GM23338 (cell line): ENCODE data around the gene DDX31. TPM values are rescaled to one million over a fixed set of nuclear protein-coding genes. Genes with fewer than 3 reads are reported as not detected.

ENCODE experiments used
- CREB1 ChIP-seq: fragments of 250-450 bp; sonication (Bioruptor Pico); IDR thresholded peaks from 2 replicates; pipeline ENCODE4 v1.5.0; 2020; ENCODE audit warnings: low read depth, mild to moderate bottlenecking, moderate library complexity
- EZH2 ChIP-seq: fragments of 200-600 bp; sonication (generic); IDR thresholded peaks from one replicate; pipeline ENCODE4 v1.8.0; 2017; ENCODE audit warnings: antibody characterized with exemption, mild to moderate bottlenecking, low read depth; ENCODE audit not compliant: unreplicated experiment
- EZH2phosphoT487 ChIP-seq: fragments of 200-600 bp; sonication (generic); IDR thresholded peaks from one replicate; pipeline ENCODE4 v1.8.1; 2018; ENCODE audit warnings: antibody characterized with exemption; ENCODE audit not compliant: unreplicated experiment
- JUNB ChIP-seq: IDR thresholded peaks from one replicate; pipeline ENCODE4 v1.6.1; 2016; ENCODE audit warnings: antibody characterized with exemption; ENCODE audit not compliant: unreplicated experiment
- NANOG ChIP-seq: IDR thresholded peaks from 2 replicates; pipeline ENCODE4 v1.6.1; 2016; ENCODE audit warnings: antibody characterized with exemption, borderline replicate concordance
- POLR2AphosphoS5 ChIP-seq: IDR thresholded peaks from 2 replicates; pipeline ENCODE4 v1.6.1; 2016; ENCODE audit warnings: antibody characterized with exemption, low read depth
- STAT1 ChIP-seq: IDR thresholded peaks from one replicate; pipeline ENCODE4 v1.6.1; 2016; ENCODE audit warnings: antibody characterized with exemption; ENCODE audit not compliant: unreplicated experiment
- polyA plus RNA-seq: library from polyadenylated mRNA; unstranded; fragments of >200 nt; fragmentation: Nextera tagmentation; extraction: Ambion mirVana; gene quantifications from 2 replicates; pipeline ENCODE4 v1.2.1, GENCODE V29; 2016
- total RNA-seq: library from RNA; depleted of rRNA; stranded (reverse); fragments of >200 nt; shearing (Covaris generic); gene quantifications from 2 replicates; pipeline ENCODE4 v1.2.3, GENCODE V29; 2014
- TF ChIP-seq, protein P1 (sequence below): fragments of 250-450 bp; sonication (Bioruptor Pico); IDR thresholded peaks from 2 replicates; pipeline ENCODE4 v1.5.0; 2020; ENCODE audit warnings: mild to moderate bottlenecking, moderate library complexity
- TF ChIP-seq, protein P2 (sequence below): IDR thresholded peaks from one replicate; pipeline ENCODE4 v1.6.1; 2018; ENCODE audit warnings: antibody characterized with exemption; ENCODE audit not compliant: unreplicated experiment
- TF ChIP-seq, protein P3 (sequence below): IDR thresholded peaks from 2 replicates; pipeline ENCODE4 v1.6.1; 2016; ENCODE audit warnings: antibody characterized with exemption
- TF ChIP-seq, protein P4 (sequence below), 2 experiments: fragments of 200-600 bp in 1 of 2; sonication (generic) in 1 of 2; conservative IDR thresholded peaks; 2 replicates each; pipeline versions ENCODE4 v1.5.1 to v1.6.1; 2016 to 2017; ENCODE audit warnings: antibody characterized with exemption in 2 of 2, low read depth in 2 of 2, mild to moderate bottlenecking in 2 of 2, moderate library complexity in 1 of 2

Gene DDX31
- total and polyA plus RNA-seq, 2 experiments from 2014 or later: 14.8 to 23.5 TPM

DNA sequence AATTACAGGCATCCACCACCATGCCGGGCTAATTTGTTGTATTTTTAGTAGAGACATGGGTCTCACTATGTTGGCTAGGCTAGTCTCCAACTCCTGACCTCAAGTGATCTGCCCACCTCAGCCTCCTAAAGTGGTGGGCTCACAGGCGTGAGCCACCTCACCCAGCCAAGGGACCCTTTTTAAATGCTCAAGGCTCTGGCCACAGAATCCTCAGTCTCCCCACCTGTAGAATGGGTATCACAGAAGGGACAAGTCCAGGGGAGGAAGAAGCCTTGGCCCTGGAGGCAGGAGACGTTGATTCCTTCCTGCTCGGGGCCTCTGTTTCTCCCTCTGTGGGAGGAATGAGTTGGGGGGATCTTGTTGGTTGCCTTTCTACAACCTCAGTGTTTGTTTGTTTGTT lies 46.2 kb upstream of the DDX31 start (continued):
- TF ChIP-seq, protein P1, sequence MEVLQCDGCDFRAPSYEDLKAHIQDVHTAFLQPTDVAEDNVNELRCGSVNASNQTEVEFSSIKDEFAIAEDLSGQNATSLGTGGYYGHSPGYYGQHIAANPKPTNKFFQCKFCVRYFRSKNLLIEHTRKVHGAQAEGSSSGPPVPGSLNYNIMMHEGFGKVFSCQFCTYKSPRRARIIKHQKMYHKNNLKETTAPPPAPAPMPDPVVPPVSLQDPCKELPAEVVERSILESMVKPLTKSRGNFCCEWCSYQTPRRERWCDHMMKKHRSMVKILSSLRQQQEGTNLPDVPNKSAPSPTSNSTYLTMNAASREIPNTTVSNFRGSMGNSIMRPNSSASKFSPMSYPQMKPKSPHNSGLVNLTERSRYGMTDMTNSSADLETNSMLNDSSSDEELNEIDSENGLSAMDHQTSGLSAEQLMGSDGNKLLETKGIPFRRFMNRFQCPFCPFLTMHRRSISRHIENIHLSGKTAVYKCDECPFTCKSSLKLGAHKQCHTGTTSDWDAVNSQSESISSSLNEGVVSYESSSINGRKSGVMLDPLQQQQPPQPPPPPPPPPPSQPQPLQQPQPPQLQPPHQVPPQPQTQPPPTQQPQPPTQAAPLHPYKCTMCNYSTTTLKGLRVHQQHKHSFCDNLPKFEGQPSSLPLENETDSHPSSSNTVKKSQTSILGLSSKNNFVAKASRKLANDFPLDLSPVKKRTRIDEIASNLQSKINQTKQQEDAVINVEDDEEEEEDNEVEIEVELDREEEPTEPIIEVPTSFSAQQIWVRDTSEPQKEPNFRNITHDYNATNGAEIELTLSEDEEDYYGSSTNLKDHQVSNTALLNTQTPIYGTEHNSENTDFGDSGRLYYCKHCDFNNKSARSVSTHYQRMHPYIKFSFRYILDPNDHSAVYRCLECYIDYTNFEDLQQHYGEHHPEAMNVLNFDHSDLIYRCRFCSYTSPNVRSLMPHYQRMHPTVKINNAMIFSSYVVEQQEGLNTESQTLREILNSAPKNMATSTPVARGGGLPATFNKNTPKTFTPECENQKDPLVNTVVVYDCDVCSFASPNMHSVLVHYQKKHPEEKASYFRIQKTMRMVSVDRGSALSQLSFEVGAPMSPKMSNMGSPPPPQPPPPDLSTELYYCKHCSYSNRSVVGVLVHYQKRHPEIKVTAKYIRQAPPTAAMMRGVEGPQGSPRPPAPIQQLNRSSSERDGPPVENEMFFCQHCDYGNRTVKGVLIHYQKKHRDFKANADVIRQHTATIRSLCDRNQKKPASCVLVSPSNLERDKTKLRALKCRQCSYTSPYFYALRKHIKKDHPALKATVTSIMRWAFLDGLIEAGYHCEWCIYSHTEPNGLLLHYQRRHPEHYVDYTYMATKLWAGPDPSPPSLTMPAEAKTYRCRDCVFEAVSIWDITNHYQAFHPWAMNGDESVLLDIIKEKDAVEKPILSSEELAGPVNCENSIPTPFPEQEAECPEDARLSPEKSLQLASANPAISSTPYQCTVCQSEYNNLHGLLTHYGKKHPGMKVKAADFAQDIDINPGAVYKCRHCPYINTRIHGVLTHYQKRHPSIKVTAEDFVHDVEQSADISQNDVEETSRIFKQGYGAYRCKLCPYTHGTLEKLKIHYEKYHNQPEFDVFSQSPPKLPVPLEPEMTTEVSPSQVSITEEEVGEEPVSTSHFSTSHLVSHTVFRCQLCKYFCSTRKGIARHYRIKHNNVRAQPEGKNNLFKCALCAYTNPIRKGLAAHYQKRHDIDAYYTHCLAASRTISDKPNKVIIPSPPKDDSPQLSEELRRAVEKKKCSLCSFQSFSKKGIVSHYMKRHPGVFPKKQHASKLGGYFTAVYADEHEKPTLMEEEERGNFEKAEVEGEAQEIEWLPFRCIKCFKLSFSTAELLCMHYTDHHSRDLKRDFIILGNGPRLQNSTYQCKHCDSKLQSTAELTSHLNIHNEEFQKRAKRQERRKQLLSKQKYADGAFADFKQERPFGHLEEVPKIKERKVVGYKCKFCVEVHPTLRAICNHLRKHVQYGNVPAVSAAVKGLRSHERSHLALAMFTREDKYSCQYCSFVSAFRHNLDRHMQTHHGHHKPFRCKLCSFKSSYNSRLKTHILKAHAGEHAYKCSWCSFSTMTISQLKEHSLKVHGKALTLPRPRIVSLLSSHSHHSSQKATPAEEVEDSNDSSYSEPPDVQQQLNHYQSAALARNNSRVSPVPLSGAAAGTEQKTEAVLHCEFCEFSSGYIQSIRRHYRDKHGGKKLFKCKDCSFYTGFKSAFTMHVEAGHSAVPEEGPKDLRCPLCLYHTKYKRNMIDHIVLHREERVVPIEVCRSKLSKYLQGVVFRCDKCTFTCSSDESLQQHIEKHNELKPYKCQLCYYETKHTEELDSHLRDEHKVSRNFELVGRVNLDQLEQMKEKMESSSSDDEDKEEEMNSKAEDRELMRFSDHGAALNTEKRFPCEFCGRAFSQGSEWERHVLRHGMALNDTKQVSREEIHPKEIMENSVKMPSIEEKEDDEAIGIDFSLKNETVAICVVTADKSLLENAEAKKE (CRISPR knock-in tag): no peak
- TF ChIP-seq, protein P2, sequence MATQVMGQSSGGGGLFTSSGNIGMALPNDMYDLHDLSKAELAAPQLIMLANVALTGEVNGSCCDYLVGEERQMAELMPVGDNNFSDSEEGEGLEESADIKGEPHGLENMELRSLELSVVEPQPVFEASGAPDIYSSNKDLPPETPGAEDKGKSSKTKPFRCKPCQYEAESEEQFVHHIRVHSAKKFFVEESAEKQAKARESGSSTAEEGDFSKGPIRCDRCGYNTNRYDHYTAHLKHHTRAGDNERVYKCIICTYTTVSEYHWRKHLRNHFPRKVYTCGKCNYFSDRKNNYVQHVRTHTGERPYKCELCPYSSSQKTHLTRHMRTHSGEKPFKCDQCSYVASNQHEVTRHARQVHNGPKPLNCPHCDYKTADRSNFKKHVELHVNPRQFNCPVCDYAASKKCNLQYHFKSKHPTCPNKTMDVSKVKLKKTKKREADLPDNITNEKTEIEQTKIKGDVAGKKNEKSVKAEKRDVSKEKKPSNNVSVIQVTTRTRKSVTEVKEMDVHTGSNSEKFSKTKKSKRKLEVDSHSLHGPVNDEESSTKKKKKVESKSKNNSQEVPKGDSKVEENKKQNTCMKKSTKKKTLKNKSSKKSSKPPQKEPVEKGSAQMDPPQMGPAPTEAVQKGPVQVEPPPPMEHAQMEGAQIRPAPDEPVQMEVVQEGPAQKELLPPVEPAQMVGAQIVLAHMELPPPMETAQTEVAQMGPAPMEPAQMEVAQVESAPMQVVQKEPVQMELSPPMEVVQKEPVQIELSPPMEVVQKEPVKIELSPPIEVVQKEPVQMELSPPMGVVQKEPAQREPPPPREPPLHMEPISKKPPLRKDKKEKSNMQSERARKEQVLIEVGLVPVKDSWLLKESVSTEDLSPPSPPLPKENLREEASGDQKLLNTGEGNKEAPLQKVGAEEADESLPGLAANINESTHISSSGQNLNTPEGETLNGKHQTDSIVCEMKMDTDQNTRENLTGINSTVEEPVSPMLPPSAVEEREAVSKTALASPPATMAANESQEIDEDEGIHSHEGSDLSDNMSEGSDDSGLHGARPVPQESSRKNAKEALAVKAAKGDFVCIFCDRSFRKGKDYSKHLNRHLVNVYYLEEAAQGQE: no peak
- TF ChIP-seq, protein P3, sequence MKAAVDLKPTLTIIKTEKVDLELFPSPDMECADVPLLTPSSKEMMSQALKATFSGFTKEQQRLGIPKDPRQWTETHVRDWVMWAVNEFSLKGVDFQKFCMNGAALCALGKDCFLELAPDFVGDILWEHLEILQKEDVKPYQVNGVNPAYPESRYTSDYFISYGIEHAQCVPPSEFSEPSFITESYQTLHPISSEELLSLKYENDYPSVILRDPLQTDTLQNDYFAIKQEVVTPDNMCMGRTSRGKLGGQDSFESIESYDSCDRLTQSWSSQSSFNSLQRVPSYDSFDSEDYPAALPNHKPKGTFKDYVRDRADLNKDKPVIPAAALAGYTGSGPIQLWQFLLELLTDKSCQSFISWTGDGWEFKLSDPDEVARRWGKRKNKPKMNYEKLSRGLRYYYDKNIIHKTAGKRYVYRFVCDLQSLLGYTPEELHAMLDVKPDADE: no peak
- no peak for TF ChIP-seq POLR2AphosphoS5
- TF ChIP-seq CREB1 (CRISPR knock-in tag): no peak
- no peak for TF ChIP-seq NANOG
- TF ChIP-seq, protein P4, sequence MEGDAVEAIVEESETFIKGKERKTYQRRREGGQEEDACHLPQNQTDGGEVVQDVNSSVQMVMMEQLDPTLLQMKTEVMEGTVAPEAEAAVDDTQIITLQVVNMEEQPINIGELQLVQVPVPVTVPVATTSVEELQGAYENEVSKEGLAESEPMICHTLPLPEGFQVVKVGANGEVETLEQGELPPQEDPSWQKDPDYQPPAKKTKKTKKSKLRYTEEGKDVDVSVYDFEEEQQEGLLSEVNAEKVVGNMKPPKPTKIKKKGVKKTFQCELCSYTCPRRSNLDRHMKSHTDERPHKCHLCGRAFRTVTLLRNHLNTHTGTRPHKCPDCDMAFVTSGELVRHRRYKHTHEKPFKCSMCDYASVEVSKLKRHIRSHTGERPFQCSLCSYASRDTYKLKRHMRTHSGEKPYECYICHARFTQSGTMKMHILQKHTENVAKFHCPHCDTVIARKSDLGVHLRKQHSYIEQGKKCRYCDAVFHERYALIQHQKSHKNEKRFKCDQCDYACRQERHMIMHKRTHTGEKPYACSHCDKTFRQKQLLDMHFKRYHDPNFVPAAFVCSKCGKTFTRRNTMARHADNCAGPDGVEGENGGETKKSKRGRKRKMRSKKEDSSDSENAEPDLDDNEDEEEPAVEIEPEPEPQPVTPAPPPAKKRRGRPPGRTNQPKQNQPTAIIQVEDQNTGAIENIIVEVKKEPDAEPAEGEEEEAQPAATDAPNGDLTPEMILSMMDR (conservative IDR thresholded peaks at IDR 0.05; ENCODE audit: low read depth in 2 of 2): no peak
- TF ChIP-seq EZH2phosphoT487: no peak
- no peak for TF ChIP-seq EZH2
- TF ChIP-seq STAT1: no peak
- no peak for TF ChIP-seq JUNB
